Activated T-cell treated with anti-CD3 and anti-CD28 coated beads for 1 hour (primary cell): Measurements from ENCODE around the gene RMRP.

ENCODE experiments used
- DNase-seq: peaks from one replicate; pipeline ENCODE4 v3.0.0-alpha.2; 2020; ENCODE audit warnings: low read depth

RMRP gene

GRCh38 chr9:35686222-35687203, 28.7 kb upstream of the RMRP start:
- DNase-seq = no peak

- no peak for DNase-seq
These were observed 27.7 kb upstream of the RMRP start for GRCh38 chr9:35685506-35685905.

- no peak for DNase-seq
These were observed 27.1 kb upstream of the RMRP start for GRCh38 chr9:35684921-35685320.

- DNase-seq = no peak
These were observed 25.5 kb upstream of the RMRP start for GRCh38 chr9:35683323-35683722.

GRCh38 chr9:35682520-35683315, 24.9 kb upstream of the RMRP start:
- no peak for DNase-seq

GRCh38 chr9:35682051-35682450, 24.2 kb upstream of the RMRP start:
- DNase-seq = no peak

GRCh38 chr9:35681341-35682002, 23.7 kb upstream of the RMRP start:
- no peak for DNase-seq

- no peak for DNase-seq
These were observed 22.7 kb upstream of the RMRP start for GRCh38 chr9:35680331-35681105.

- no peak for DNase-seq
These were observed 22.0 kb upstream of the RMRP start for GRCh38 chr9:35679766-35680330.

- no peak for DNase-seq
These were observed 21.3 kb upstream of the RMRP start for GRCh38 chr9:35679091-35679490.

GRCh38 chr9:35675732-35676392, 18.0 kb upstream of the RMRP start:
- no peak for DNase-seq

- DNase-seq = no peak
These were observed 17.4 kb upstream of the RMRP start for GRCh38 chr9:35675204-35675603.

- no peak for DNase-seq
These were observed 16.2 kb upstream of the RMRP start for GRCh38 chr9:35674025-35674361.

- DNase-seq = no peak
These were observed 15.6 kb upstream of the RMRP start, which contains the start of gene CA9 for GRCh38 chr9:35673132-35674024. TSS of gene CA9 (plus strand) at chr9:35673928. CDS start at chr9:35673960, 32 bp downstream.

- DNase-seq = no peak
These were observed 11.7 kb upstream of the RMRP start for GRCh38 chr9:35669331-35670145.

- no peak for DNase-seq
These were observed 10.1 kb upstream of the RMRP start for GRCh38 chr9:35667939-35668338.

GRCh38 chr9:35666549-35666948, 8.7 kb upstream of the RMRP start:
- DNase-seq = no peak

- no peak for DNase-seq
These were observed 8.2 kb upstream of the RMRP start for GRCh38 chr9:35666045-35666444.

- no peak for DNase-seq
These were observed 7.6 kb upstream of the RMRP start for GRCh38 chr9:35665471-35665818.
